Natural killer cell (primary cell): Measurements from ENCODE around the gene PAOX. TPM values are rescaled to one million over a fixed set of nuclear protein-coding genes. Genes with fewer than 3 reads are reported as not detected.
"Not testable (repeated sequence)": the region's sequence is repeated elsewhere in the genome, so short reads cannot be mapped to it uniquely, and the experiment has no call there.

Source experiments
- ATAC-seq, 3 donors: fragments of 150-1000 bp in 2 of 3; fragments of 200-7000 bp in 1 of 3; cut with Tn5 transposase; 1 replicate in 1 of 3; 2 replicates in 2 of 3; pipeline ENCODE4 v1.10.0; 2021; ENCODE audit warnings: mild to moderate bottlenecking in 2 of 3, moderate library complexity in 2 of 3
- DNase-seq, 2 donors: peaks; one replicate each; pipeline versions ENCODE4 v3.0.0 to v3.0.0-alpha.2; 2013 to 2021; ENCODE audit warnings: mixed read lengths in 1 of 2
- H3K27ac ChIP-seq: one replicate; pipeline ENCODE4 v1.5.1; 2013; ENCODE audit warnings: mild to moderate bottlenecking, low read length
- H3K27me3 ChIP-seq: one replicate; pipeline ENCODE4 v1.6.1; 2013; ENCODE audit warnings: low read length; ENCODE audit not compliant: control insufficient read depth, insufficient read depth
- H3K36me3 ChIP-seq: one replicate; pipeline ENCODE4 v1.6.1; 2013; ENCODE audit warnings: low read length; ENCODE audit not compliant: control insufficient read depth, insufficient read depth
- H3K4me1 ChIP-seq: one replicate; pipeline ENCODE4 v1.6.1; 2013; ENCODE audit warnings: low read length; ENCODE audit not compliant: control insufficient read depth, insufficient read depth
- H3K4me3 ChIP-seq: one replicate; pipeline ENCODE4 v1.5.1; 2013; ENCODE audit warnings: low read length
- H3K9me3 ChIP-seq: one replicate; pipeline ENCODE4 v1.6.1; 2013; ENCODE audit warnings: low read length; ENCODE audit not compliant: control insufficient read depth, insufficient read depth
- H3K27ac Mint-ChIP-seq, 2 donors: one replicate each; pipeline ENCODE4 v1.8.0; 2022; ENCODE audit warnings: mild to moderate bottlenecking in 2 of 2, mixed read lengths in 2 of 2, moderate library complexity in 1 of 2
- H3K27me3 Mint-ChIP-seq, 2 donors: one replicate each; pipeline ENCODE4 v1.8.0; 2022; ENCODE audit warnings: low read depth in 2 of 2, mixed read lengths in 2 of 2
- H3K36me3 Mint-ChIP-seq: one replicate; pipeline ENCODE4 v1.8.0; 2022; ENCODE audit warnings: mixed read lengths
- H3K4me1 Mint-ChIP-seq, 2 donors: one replicate each; pipeline ENCODE4 v1.8.0; 2022; ENCODE audit warnings: mixed read lengths in 2 of 2
- H3K4me3 Mint-ChIP-seq: one replicate; pipeline ENCODE4 v1.8.0; 2022; ENCODE audit warnings: mild to moderate bottlenecking, moderate library complexity, mixed read lengths
- H3K9me3 Mint-ChIP-seq, 2 donors: one replicate each; pipeline ENCODE4 v1.8.0; 2022; ENCODE audit warnings: mixed read lengths in 2 of 2
- WGBS: methylation state at CpG from one replicate; pipeline ENCODE4 v1.1.7; 2013; ENCODE audit warnings: missing lambda C conversion rate; ENCODE audit not compliant: insufficient coverage; 5-methylcytosine and 5-hydroxymethylcytosine counted together
- intact Hi-C: fragments of 100-400 bp; cut with micrococcal nuclease; formaldehyde crosslinking; loops from one replicate; pipeline ENCODE4 v1.14.2; 2022
- total RNA-seq, 4 donors: library from RNA; stranded (reverse); fragments of 120-200 nt in 1 of 4; gene quantifications; one replicate each; pipeline versions ENCODE4 v1.2.3 to v1.2.4, GENCODE V29; 2013 to 2022
- TF ChIP-seq, protein P1 (sequence below): fragments of 200-600 bp; IDR thresholded peaks from one replicate; pipeline ENCODE4 v1.8.0; 2022; ENCODE audit warnings: antibody characterized with exemption

Gene PAOX
- total RNA-seq, 3 donors from 2014 or later (not counting 1 experiment from before 2014, with no cell fraction given) = 4.2 to 5.8 (median 5.5) TPM

- H3K9me3 Mint-ChIP-seq = no peaks in the 10 kb centered on the region
- Histone ChIP-seq H3K9me3 (no peaks in the 10 kb centered on the region), H3K27ac (peak within 1 kb of the TSS; percentile 48), H3K4me3 (peak within 1 kb of the TSS; percentile 61), H3K36me3 (peaks cover 18% of the 10 kb centered on the region), H3K27me3 (no peaks in the 10 kb centered on the region), H3K4me1 (peaks cover 30% of the 10 kb centered on the region)
- WGBS = under 1% methylated on average over 89 of the region's 89 CpGs
- intact Hi-C loops = loop anchor here (2.0 kb wide), 1 partner anchor 15 kb away; no protein-coding TSS in a partner anchor
- H3K27ac Mint-ChIP-seq = peak within 1 kb of the TSS in 1 of 2 donors; percentile 86
- TF ChIP-seq, protein P1, sequence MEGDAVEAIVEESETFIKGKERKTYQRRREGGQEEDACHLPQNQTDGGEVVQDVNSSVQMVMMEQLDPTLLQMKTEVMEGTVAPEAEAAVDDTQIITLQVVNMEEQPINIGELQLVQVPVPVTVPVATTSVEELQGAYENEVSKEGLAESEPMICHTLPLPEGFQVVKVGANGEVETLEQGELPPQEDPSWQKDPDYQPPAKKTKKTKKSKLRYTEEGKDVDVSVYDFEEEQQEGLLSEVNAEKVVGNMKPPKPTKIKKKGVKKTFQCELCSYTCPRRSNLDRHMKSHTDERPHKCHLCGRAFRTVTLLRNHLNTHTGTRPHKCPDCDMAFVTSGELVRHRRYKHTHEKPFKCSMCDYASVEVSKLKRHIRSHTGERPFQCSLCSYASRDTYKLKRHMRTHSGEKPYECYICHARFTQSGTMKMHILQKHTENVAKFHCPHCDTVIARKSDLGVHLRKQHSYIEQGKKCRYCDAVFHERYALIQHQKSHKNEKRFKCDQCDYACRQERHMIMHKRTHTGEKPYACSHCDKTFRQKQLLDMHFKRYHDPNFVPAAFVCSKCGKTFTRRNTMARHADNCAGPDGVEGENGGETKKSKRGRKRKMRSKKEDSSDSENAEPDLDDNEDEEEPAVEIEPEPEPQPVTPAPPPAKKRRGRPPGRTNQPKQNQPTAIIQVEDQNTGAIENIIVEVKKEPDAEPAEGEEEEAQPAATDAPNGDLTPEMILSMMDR = no peak
- no peaks in the 10 kb centered on the region for H3K27me3 Mint-ChIP-seq
- peaks cover 0 to 15% of the 10 kb centered on the region in 2 donors for H3K4me1 Mint-ChIP-seq
- peak within 1 kb of the TSS; percentile 88 for H3K4me3 Mint-ChIP-seq
- H3K36me3 Mint-ChIP-seq = no peaks in the 10 kb centered on the region
- peak; percentile 99 for ATAC-seq
- DNase-seq = peak; percentile 94 to 95
Measured at GRCh38 chr10:133373174-133374090, 5.6 kb upstream of the PAOX start, which contains the start of gene ECHS1. Gene ECHS1 (minus strand): TSS chr10:133373354. CDS start chr10:133373333, 21 bp downstream.

GRCh38 chr10:133375357-133376115 lies 3.5 kb upstream of the PAOX start:
- 97% methylated on average over 11 of the region's 12 CpGs for WGBS
- Mint-ChIP-seq H3K9me3 (no peaks in the 10 kb centered on the region), H3K4me1 (peaks cover 0 to 22% of the 10 kb centered on the region in 2 donors), H3K27me3 (no peaks in the 10 kb centered on the region), H3K4me3 (peak overlapping the region; percentile 65), H3K27ac (peak overlapping the region in 1 of 2 donors; percentile 27), H3K36me3 (no peaks in the 10 kb centered on the region)
- TF ChIP-seq, protein P1 = no peak
- Histone ChIP-seq H3K9me3 (no peaks in the 10 kb centered on the region), H3K4me1 (peaks cover 42% of the 10 kb centered on the region), H3K4me3 (no peak overlapping the region), H3K36me3 (peaks cover under 1% of the 10 kb centered on the region), H3K27ac (no peak overlapping the region), H3K27me3 (no peaks in the 10 kb centered on the region)
- ATAC-seq (no peak), DNase-seq (no peak)
- intact Hi-C loops = no loop called here

- H3K27ac ChIP-seq, H3K9me3 Mint-ChIP-seq, H3K36me3 Mint-ChIP-seq, H3K36me3 ChIP-seq, intact Hi-C loops, H3K27me3 ChIP-seq, DNase-seq, H3K9me3 ChIP-seq, H3K4me3 ChIP-seq, H3K27ac Mint-ChIP-seq, ATAC-seq, H3K27me3 Mint-ChIP-seq: not testable (repeated sequence)
- peaks cover 47% of the 10 kb centered on the region for H3K4me1 ChIP-seq
- H3K4me3 Mint-ChIP-seq = peak overlapping the region; percentile 75
- 93% methylated on average over 5 of the region's 5 CpGs for WGBS
- H3K4me1 Mint-ChIP-seq = peaks cover 0 to 24% of the 10 kb centered on the region in 2 donors
Measured at GRCh38 chr10:133376183-133376582, 2.9 kb upstream of the PAOX start.
